Transverse colon (tissue), 4 donors: ENCODE data around the gene C9orf85. TPM values are rescaled to one million over a fixed set of nuclear protein-coding genes. Genes with fewer than 3 reads are reported as not detected.

ENCODE experiments used
- DNase-seq: peaks from one replicate; pipeline ENCODE4 v3.0.0-alpha.2; 2019
- H3K27ac ChIP-seq, 4 donors: fragments of 200-600 bp; sonication (generic); 2 replicates each; pipeline ENCODE4 v1.5.1; 2016 to 2018; ENCODE audit warnings: inconsistent platforms in 4 of 4
- H3K27me3 ChIP-seq: fragments of 200-600 bp; sonication (generic); 2 replicates; pipeline ENCODE4 v1.5.1; 2017; ENCODE audit warnings: inconsistent platforms
- H3K36me3 ChIP-seq, 4 donors: fragments of 200-600 bp; sonication (generic); 2 replicates each; pipeline ENCODE4 v1.5.1; 2017 to 2019; ENCODE audit warnings: inconsistent platforms in 4 of 4
- H3K4me1 ChIP-seq, 4 donors: fragments of 200-600 bp; sonication (generic); 2 replicates each; pipeline ENCODE4 v1.5.1; 2017 to 2020; ENCODE audit warnings: inconsistent platforms in 4 of 4
- H3K4me3 ChIP-seq, 4 donors: fragments of 200-600 bp; sonication (generic); 1 replicate in 1 of 4; 2 replicates in 3 of 4; pipeline versions ENCODE4 v1.5.1 to v1.6.1; 2017 to 2019; ENCODE audit warnings: inconsistent platforms in 4 of 4
- H3K9me3 ChIP-seq, 2 donors: fragments of 200-600 bp; sonication (generic); 2 replicates each; pipeline ENCODE4 v1.5.1; 2017 to 2019; ENCODE audit warnings: inconsistent platforms in 2 of 2
- EP300 ChIP-seq: sonication (generic); formaldehyde crosslinking; IDR thresholded peaks from one replicate; pipeline ENCODE4 v1.6.1; 2017; ENCODE audit warnings: antibody characterized with exemption, low read depth
- POLR2A ChIP-seq: fragments of 450-650 bp; IDR thresholded peaks from one replicate; pipeline ENCODE4 v1.6.1; 2016; ENCODE audit warnings: antibody characterized with exemption, mild to moderate bottlenecking, moderate library complexity
- POLR2AphosphoS5 ChIP-seq, 3 donors: sonication (generic); formaldehyde crosslinking; IDR thresholded peaks; one replicate each; pipeline ENCODE4 v1.6.1; 2016; ENCODE audit warnings: antibody characterized with exemption in 3 of 3
- WGBS, 2 donors: methylation state at CpG; one replicate each; pipeline ENCODE4 v1.1.5; 2018; ENCODE audit warnings: low coverage in 1 of 2; 5-methylcytosine and 5-hydroxymethylcytosine counted together
- in situ Hi-C, 4 donors: fragments of 200-750 bp; cut with MboI; loops; one replicate each; pipeline versions ENCODE4 v1.15.0 to v1.15.1; 2017; ENCODE audit warnings: low sequenced_read_pairs in 3 of 4, low pct_ligation_motif_present in 1 of 4, low pct_unique_long_range_greater_than_20kb in 1 of 4
- intact Hi-C: fragments of 100-400 bp; cut with DNase I; formaldehyde crosslinking; loops from one replicate; pipeline ENCODE4 v1.15.1; 2023; ENCODE audit warnings: low total_unique reads
- total RNA-seq, 4 donors: library from RNA; depleted of rRNA; stranded (reverse); fragments of >200 nt; gene quantifications; one replicate each; pipeline ENCODE4 v1.1.0, GENCODE V29; 2016
- TF ChIP-seq, protein P1 (sequence below), 5 experiments: fragments of 200-600 bp in 3 of 5; fragments of 450-650 bp in 2 of 5; sonication (generic) in 3 of 5; IDR thresholded peaks; 1 replicate in 2 of 5; 2 replicates in 3 of 5; pipeline ENCODE4 v1.5.1; 2016 to 2017; ENCODE audit warnings: antibody characterized with exemption in 5 of 5, inconsistent platforms in 3 of 5, mild to moderate bottlenecking in 2 of 5, moderate library complexity in 1 of 5

Gene C9orf85
- total RNA-seq, 4 donors from 2014 or later, result 3.0 to 14.9 (median 9.8) TPM

DNA sequence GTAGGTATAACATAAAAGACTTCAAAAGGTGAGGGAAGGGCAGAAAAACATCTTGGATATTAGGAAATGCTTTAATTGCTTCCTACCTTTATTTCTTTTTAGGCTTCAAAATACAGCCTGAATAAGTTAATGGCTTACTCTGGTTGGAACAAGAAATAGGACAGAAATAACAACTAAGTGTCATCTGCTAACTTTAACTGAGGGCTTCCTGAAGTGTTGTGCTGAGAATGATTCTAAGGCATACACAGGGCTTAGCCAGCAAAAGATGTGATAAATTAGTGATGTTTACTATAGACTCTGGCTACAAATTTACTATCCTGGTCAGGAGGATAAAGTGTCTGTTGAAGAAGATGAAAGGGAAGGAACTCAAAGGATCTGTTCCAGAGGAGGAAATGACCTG lies 34.6 kb upstream of the C9orf85 start:
- no peak for DNase-seq
- H3K27me3 ChIP-seq, result no peaks in the 10 kb centered on the region
- TF ChIP-seq EP300, result no peak
- TF ChIP-seq, protein P1, sequence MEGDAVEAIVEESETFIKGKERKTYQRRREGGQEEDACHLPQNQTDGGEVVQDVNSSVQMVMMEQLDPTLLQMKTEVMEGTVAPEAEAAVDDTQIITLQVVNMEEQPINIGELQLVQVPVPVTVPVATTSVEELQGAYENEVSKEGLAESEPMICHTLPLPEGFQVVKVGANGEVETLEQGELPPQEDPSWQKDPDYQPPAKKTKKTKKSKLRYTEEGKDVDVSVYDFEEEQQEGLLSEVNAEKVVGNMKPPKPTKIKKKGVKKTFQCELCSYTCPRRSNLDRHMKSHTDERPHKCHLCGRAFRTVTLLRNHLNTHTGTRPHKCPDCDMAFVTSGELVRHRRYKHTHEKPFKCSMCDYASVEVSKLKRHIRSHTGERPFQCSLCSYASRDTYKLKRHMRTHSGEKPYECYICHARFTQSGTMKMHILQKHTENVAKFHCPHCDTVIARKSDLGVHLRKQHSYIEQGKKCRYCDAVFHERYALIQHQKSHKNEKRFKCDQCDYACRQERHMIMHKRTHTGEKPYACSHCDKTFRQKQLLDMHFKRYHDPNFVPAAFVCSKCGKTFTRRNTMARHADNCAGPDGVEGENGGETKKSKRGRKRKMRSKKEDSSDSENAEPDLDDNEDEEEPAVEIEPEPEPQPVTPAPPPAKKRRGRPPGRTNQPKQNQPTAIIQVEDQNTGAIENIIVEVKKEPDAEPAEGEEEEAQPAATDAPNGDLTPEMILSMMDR (IDR thresholded peaks at IDR 0.05), result no peak
- no peak for TF ChIP-seq POLR2A
- no peak for TF ChIP-seq POLR2AphosphoS5 (IDR thresholded peaks at IDR 0.05)
- no peaks in the 10 kb centered on the region for H3K4me1 ChIP-seq
- H3K4me3 ChIP-seq, result no peak overlapping the region
- intact Hi-C loops, result no loop called here
- H3K27ac ChIP-seq, result no peak overlapping the region
- H3K36me3 ChIP-seq, result peaks cover 0 to 19% (median 0%) of the 10 kb centered on the region in 4 donors
- H3K9me3 ChIP-seq, result peaks cover 18 to 30% of the 10 kb centered on the region in 2 donors
- in situ Hi-C loops, result no loop called here

DNA sequence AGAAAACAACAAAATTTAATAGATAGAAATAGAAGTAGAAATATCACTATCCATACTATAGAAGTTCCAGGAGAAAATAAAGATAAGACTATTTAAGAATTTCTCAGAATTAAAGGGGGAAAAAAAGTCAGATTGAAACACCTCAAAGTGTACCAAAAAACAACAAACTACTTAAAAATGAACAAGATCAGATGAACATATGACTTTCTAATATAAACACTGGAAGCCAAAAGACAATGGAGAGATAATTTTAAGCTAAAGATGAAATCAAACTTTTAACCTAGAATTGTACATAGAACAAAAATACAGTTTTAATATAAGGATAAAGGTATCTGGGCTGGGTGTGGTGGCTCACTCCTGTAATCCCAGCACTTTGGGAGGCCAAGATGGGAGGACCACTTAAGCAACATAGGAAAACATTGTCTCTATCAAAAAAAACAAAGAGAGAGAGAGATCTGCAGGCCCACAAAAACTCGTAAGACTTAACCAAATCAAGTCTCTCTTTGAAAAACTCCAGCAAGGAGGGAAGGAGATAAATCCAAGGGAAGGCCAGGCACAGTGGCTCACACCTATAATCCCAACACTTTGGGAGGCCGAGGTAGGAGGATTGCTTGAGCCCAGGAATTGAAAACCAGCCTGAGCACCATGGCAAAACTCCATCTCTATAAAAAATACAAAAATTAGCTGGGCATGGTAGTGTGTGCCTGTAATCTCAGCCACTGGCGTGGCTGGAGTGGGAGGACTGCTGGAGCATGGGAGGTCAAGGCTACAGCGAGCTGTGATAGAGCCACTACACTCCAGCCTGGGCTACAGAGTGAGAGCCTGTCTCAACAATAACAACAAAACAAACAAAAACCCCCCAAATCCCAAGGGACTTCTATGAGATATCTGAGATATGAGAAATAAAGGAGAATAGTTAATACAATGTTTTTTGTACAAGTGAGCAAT lies 32.8 kb upstream of the C9orf85 start:
- peaks cover 18 to 31% of the 10 kb centered on the region in 2 donors for H3K9me3 ChIP-seq
- intact Hi-C loops (no loop called here), in situ Hi-C loops (no loop called here)
- no peak for DNase-seq
- WGBS, 2 donors, result 95 to 100% methylated on average over 3 to 4 of the region's 4 CpGs
- H3K4me1 ChIP-seq, result no peaks in the 10 kb centered on the region
- no peak overlapping the region for H3K27ac ChIP-seq
- no peak overlapping the region for H3K4me3 ChIP-seq
- no peaks in the 10 kb centered on the region for H3K27me3 ChIP-seq
- no peak for TF ChIP-seq POLR2A
- TF ChIP-seq, protein P1 (IDR thresholded peaks at IDR 0.05), result no peak
- TF ChIP-seq EP300, result no peak
- TF ChIP-seq POLR2AphosphoS5 (IDR thresholded peaks at IDR 0.05), result no peak
- peaks cover 0 to 10% (median 0%) of the 10 kb centered on the region in 4 donors for H3K36me3 ChIP-seq

GRCh38 chr9:71879644-71880174 lies 31.7 kb upstream of the C9orf85 start:
- peaks cover 27 to 42% of the 10 kb centered on the region in 2 donors for H3K9me3 ChIP-seq
- 78 to 85% methylated on average over 2 of the region's 2 CpGs for WGBS, 2 donors
- H3K27ac ChIP-seq, result no peak overlapping the region
- no peaks in the 10 kb centered on the region for H3K4me1 ChIP-seq
- no peak overlapping the region for H3K4me3 ChIP-seq
- no peak for TF ChIP-seq POLR2A
- TF ChIP-seq EP300, result no peak
- TF ChIP-seq POLR2AphosphoS5 (IDR thresholded peaks at IDR 0.05), result no peak
- TF ChIP-seq, protein P1 (IDR thresholded peaks at IDR 0.05), result no peak
- intact Hi-C loops, result no loop called here
- in situ Hi-C loops, result no loop called here
- DNase-seq, result no peak
- no peaks in the 10 kb centered on the region for H3K36me3 ChIP-seq
- no peaks in the 10 kb centered on the region for H3K27me3 ChIP-seq

GRCh38 chr9:71884005-71884404 lies 27.4 kb upstream of the C9orf85 start:
- H3K36me3 ChIP-seq, result no peaks in the 10 kb centered on the region
- TF ChIP-seq POLR2AphosphoS5 (IDR thresholded peaks at IDR 0.05), result no peak
- TF ChIP-seq POLR2A, result no peak
- TF ChIP-seq, protein P1 (IDR thresholded peaks at IDR 0.05), result no peak
- TF ChIP-seq EP300, result no peak
- peaks cover 13 to 29% of the 10 kb centered on the region in 2 donors for H3K9me3 ChIP-seq
- H3K27me3 ChIP-seq, result no peaks in the 10 kb centered on the region
- no peak overlapping the region for H3K27ac ChIP-seq
- DNase-seq, result no peak
- no peak overlapping the region for H3K4me3 ChIP-seq
- no peaks in the 10 kb centered on the region for H3K4me1 ChIP-seq
- intact Hi-C loops, result no loop called here
- in situ Hi-C loops, result no loop called here
